Vagina (tissue), 2 donors: ENCODE data around the gene NAT9. TPM values are rescaled to one million over a fixed set of nuclear protein-coding genes. Genes with fewer than 3 reads are reported as not detected.

ENCODE experiments used
- DNase-seq, 2 donors: peaks; one replicate each; pipeline ENCODE4 v3.0.0-alpha.2; 2017; ENCODE audit errors: extremely low spot score in 2 of 2
- H3K27ac ChIP-seq: fragments of 200-600 bp; sonication (generic); one replicate; pipeline ENCODE4 v1.5.1; 2019
- H3K27me3 ChIP-seq: fragments of 200-600 bp; sonication (generic); one replicate; pipeline ENCODE4 v1.5.1; 2019
- H3K36me3 ChIP-seq, 2 donors: fragments of 200-600 bp; sonication (generic); one replicate each; pipeline ENCODE4 v1.5.1; 2017 to 2019
- H3K4me1 ChIP-seq: fragments of 200-600 bp; sonication (generic); one replicate; pipeline ENCODE4 v1.5.1; 2019
- H3K4me3 ChIP-seq, 2 donors: fragments of 200-600 bp; sonication (generic); 1 replicate in 1 of 2; 2 replicates in 1 of 2; pipeline ENCODE4 v1.5.1; 2016 to 2019
- H3K9me3 ChIP-seq: fragments of 200-600 bp; sonication (generic); one replicate; pipeline ENCODE4 v1.5.1; 2019
- POLR2A ChIP-seq, 2 donors: fragments of 450-650 bp; IDR thresholded peaks; one replicate each; pipeline ENCODE4 v1.6.1; 2017; ENCODE audit warnings: antibody characterized with exemption in 2 of 2, mild to moderate bottlenecking in 2 of 2, moderate library complexity in 2 of 2
- POLR2AphosphoS5 ChIP-seq, 2 donors: sonication (generic); formaldehyde crosslinking; IDR thresholded peaks; one replicate each; pipeline ENCODE4 v1.9.0; 2017; ENCODE audit warnings: antibody characterized with exemption in 2 of 2, mild to moderate bottlenecking in 2 of 2, low read depth in 1 of 2; ENCODE audit not compliant: insufficient read depth in 1 of 2
- intact Hi-C: fragments of 100-400 bp; cut with DNase I; formaldehyde crosslinking; loops from one replicate; pipeline ENCODE4 v1.15.1; 2023
- total RNA-seq: library from RNA; depleted of rRNA; stranded (reverse); fragments of >200 nt; gene quantifications from one replicate; pipeline ENCODE4 v1.2.3, GENCODE V29; 2016
- TF ChIP-seq, protein P1 (sequence below), 3 experiments: fragments of 450-650 bp in 2 of 3; fragments of 200-600 bp in 1 of 3; sonication (generic) in 1 of 3; IDR thresholded peaks; one replicate each; pipeline ENCODE4 v1.5.1; 2017 to 2019; ENCODE audit warnings: antibody characterized with exemption in 3 of 3, mild to moderate bottlenecking in 2 of 3, moderate library complexity in 2 of 3

NAT9 gene
- total RNA-seq, 1 donor from 2014 or later, result 28.5 TPM

DNA sequence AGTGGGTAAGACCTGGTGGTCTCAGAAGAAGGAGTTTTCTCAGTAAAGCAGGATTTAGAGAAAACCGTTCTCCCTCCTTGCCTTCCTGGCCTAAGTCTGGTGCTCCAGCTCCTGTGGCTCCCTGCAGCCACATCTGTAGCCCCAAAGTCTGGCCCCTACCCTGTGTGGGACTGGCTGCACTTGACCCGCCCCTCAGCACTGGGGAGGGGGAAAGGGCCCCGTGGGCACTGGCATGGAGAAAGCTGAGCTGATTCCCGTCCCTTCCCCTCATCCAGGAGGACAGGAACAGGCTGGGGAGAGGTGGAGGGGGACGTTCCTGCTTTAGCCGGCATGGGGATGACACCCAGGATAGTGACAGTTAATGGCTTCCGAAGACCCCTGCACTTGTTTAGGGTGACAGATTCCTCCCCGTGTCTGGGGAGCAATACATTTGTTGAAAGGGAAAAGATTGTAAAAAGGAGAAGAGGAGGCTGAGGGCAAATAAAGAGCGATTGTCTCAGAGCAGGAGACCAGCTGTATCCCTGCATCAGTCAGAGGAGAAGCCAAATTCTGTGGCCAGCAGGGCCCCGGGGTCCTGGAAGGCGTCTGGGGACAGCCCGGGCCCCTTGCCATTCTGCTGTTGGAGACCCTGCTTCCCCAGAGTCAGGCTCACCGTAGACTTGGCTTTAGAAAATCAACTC is 45.6 kb upstream of the NAT9 start:
- no peaks in the 10 kb centered on the region for H3K4me1 ChIP-seq
- no peaks in the 10 kb centered on the region for H3K27me3 ChIP-seq
- no peak overlapping the region for H3K4me3 ChIP-seq
- intact Hi-C loops, result no loop called here
- no peak for TF ChIP-seq POLR2A (IDR thresholded peaks at IDR 0.05)
- no peak for TF ChIP-seq POLR2AphosphoS5 (IDR thresholded peaks at IDR 0.05; ENCODE audit: insufficient read depth in 1 of 2, low read depth in 1 of 2)
- TF ChIP-seq, protein P1, sequence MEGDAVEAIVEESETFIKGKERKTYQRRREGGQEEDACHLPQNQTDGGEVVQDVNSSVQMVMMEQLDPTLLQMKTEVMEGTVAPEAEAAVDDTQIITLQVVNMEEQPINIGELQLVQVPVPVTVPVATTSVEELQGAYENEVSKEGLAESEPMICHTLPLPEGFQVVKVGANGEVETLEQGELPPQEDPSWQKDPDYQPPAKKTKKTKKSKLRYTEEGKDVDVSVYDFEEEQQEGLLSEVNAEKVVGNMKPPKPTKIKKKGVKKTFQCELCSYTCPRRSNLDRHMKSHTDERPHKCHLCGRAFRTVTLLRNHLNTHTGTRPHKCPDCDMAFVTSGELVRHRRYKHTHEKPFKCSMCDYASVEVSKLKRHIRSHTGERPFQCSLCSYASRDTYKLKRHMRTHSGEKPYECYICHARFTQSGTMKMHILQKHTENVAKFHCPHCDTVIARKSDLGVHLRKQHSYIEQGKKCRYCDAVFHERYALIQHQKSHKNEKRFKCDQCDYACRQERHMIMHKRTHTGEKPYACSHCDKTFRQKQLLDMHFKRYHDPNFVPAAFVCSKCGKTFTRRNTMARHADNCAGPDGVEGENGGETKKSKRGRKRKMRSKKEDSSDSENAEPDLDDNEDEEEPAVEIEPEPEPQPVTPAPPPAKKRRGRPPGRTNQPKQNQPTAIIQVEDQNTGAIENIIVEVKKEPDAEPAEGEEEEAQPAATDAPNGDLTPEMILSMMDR (IDR thresholded peaks at IDR 0.05), result no peak
- H3K27ac ChIP-seq, result no peak overlapping the region
- no peaks in the 10 kb centered on the region for H3K9me3 ChIP-seq
- no peaks in the 10 kb centered on the region for H3K36me3 ChIP-seq
- DNase-seq, result no peak

DNA sequence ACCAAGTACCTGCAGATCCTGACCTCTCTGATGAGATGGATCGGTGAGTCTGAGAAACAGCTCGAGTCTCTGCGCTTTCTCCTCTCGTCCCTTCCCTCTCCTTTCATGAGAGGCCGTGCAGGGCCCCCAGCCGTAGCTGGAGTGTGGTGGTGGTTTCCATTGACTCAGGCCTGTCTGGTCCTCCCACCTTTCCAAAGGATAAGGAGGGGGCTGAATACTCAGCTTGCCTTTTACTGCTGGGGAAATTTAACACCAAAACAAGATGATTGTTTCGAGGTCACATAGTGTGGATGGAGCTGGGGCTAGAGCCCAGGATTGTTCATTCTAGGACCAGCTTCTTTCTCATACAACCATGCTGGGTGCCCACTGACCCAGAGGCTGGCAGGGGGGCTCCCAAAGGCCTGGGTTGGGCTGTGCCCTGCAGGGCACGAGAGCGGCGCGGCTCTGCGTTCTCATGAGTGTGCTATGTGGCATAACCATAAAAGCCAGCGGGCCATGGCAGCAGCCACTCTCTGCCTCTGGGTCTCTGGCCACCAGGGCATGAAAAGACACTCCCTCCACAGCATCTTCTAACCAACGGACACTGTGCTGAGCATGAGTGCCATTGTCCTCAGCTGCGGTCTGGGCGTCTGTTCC is 43.8 kb upstream of the NAT9 start:
- H3K36me3 ChIP-seq, result no peaks in the 10 kb centered on the region
- DNase-seq, result no peak
- intact Hi-C loops, result no loop called here
- no peak overlapping the region for H3K4me3 ChIP-seq
- H3K9me3 ChIP-seq, result no peaks in the 10 kb centered on the region
- no peaks in the 10 kb centered on the region for H3K27me3 ChIP-seq
- no peak overlapping the region for H3K27ac ChIP-seq
- no peaks in the 10 kb centered on the region for H3K4me1 ChIP-seq
- TF ChIP-seq POLR2AphosphoS5 (IDR thresholded peaks at IDR 0.05; ENCODE audit: insufficient read depth in 1 of 2, low read depth in 1 of 2) (no peak), POLR2A (IDR thresholded peaks at IDR 0.05) (no peak)
- TF ChIP-seq, protein P1 (IDR thresholded peaks at IDR 0.05), result no peak

DNA sequence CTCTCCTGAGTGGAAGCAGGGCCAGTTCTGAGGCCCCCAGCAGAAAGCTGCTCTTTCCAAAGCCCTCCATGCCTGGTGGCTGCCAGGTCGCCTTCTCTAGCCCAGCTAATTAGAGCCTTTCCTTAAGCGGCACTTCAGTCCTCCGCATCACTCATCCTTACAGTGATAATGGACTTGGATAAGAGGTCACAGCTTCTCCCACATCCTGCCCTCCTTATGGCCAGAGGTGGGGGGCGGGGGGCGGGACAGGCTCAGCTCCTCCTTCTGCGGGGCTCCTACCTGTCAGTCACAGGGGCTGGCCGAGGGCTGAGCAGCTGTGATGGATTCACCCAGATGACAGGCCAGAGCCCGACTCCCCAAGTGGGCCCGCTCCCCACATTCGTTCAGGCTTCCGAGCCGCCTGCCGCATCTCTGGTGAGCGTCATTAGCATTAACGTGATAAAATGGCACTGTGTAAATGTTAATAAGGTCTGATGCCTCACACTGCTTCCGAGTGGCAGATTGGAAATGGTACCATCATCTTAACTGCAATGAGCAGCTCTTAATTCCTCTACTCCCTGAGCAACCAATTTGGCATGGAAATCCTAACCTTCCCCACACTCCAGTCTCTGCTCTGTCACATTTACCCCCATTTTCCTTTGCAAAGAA is 42.3 kb upstream of the NAT9 start:
- no peak for DNase-seq
- intact Hi-C loops, result no loop called here
- Histone ChIP-seq H3K27ac (no peak overlapping the region), H3K4me3 (no peak overlapping the region), H3K9me3 (no peaks in the 10 kb centered on the region), H3K27me3 (no peaks in the 10 kb centered on the region), H3K4me1 (no peaks in the 10 kb centered on the region), H3K36me3 (no peaks in the 10 kb centered on the region)
- TF ChIP-seq POLR2A (IDR thresholded peaks at IDR 0.05) (no peak), POLR2AphosphoS5 (IDR thresholded peaks at IDR 0.05; ENCODE audit: insufficient read depth in 1 of 2, low read depth in 1 of 2) (no peak)
- TF ChIP-seq, protein P1 (IDR thresholded peaks at IDR 0.05), result no peak

DNA sequence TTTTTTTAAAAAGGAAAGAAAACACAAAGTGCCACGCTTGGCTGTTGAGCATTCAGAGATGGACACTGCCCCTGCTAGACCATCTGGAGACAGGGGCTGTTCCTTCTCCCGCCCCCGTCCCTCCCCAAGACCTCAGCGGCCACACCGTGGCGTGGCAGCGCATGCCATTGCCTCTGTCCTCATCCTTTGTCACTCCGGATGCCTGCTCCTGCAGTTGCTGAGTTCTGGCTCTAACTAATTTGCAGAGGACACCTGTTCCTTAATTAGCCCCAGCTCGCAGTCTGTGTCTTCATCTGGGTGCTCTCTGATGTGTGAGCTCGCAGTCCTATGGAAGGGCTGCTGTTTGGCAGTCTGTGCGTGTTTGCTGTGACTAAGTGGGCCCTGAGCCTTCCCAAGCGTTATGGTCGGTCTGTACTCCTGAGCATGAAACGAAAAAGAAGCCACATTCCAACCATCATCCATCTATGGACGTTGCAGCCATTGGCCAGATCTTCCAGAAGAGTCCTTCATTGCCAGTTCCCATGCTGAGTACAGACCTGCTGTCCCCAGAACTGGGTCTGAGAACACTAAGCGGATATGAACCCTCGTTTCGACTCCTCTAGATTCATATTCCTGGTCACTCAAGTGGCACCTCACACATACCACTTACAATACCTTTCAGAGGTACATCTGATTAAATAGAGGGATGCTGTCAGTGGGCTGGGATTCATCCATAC is 40.9 kb upstream of the NAT9 start:
- Histone ChIP-seq H3K9me3 (no peaks in the 10 kb centered on the region), H3K27me3 (no peaks in the 10 kb centered on the region), H3K4me1 (no peaks in the 10 kb centered on the region), H3K27ac (no peak overlapping the region), H3K4me3 (no peak overlapping the region), H3K36me3 (no peaks in the 10 kb centered on the region)
- TF ChIP-seq POLR2A (IDR thresholded peaks at IDR 0.05) (no peak), POLR2AphosphoS5 (IDR thresholded peaks at IDR 0.05; ENCODE audit: insufficient read depth in 1 of 2, low read depth in 1 of 2) (no peak)
- TF ChIP-seq, protein P1 (IDR thresholded peaks at IDR 0.05), result no peak
- intact Hi-C loops, result no loop called here
- no peak for DNase-seq
